SK-N-SH treated with all-trans-retinoic acid at 6 μM for 48 hours (cell line): ENCODE data around the gene MZB1.

Experiments
- ATAC-seq: fragments of 200-7000 bp; cut with Tn5 transposase; 3 replicates; pipeline ENCODE4 v1.9.1; 2020; ENCODE audit warnings: mild to moderate bottlenecking, moderate library complexity
- CREB5 ChIP-seq: fragments of 250-450 bp; sonication (Bioruptor Pico); IDR thresholded peaks from 2 replicates; pipeline ENCODE4 v1.5.1; 2020; ENCODE audit warnings: low read depth, mild to moderate bottlenecking, moderate library complexity
- ESRRG ChIP-seq: fragments of 250-450 bp; sonication (Bioruptor Pico); IDR thresholded peaks from 2 replicates; pipeline ENCODE4 v1.6.1; 2021; ENCODE audit warnings: mild to moderate bottlenecking
- GLIS3 ChIP-seq: fragments of 250-450 bp; sonication (Bioruptor Pico); IDR thresholded peaks from 2 replicates; pipeline ENCODE4 v1.5.0; 2020; ENCODE audit warnings: mild to moderate bottlenecking, moderate library complexity
- ISL1 ChIP-seq: fragments of 250-450 bp; sonication (Bioruptor Pico); IDR thresholded peaks from 2 replicates; pipeline ENCODE4 v2.1.2; 2022; ENCODE audit warnings: mild to moderate bottlenecking, moderate library complexity
- OSR1 ChIP-seq: fragments of 250-450 bp; sonication (Bioruptor Pico); IDR thresholded peaks from 2 replicates; pipeline ENCODE4 v1.8.0; 2022; ENCODE audit warnings: moderate library complexity, mild to moderate bottlenecking, inconsistent platforms
- PPARA ChIP-seq: fragments of 250-450 bp; sonication (Bioruptor Pico); IDR thresholded peaks from 2 replicates; pipeline ENCODE4 v1.5.0; 2020; ENCODE audit warnings: mild to moderate bottlenecking, borderline replicate concordance
- RARB ChIP-seq: fragments of 250-450 bp; sonication (Bioruptor Pico); IDR thresholded peaks from 2 replicates; pipeline ENCODE4 v1.8.0; 2021; ENCODE audit warnings: mild to moderate bottlenecking, moderate library complexity
- SNAI2 ChIP-seq: fragments of 250-450 bp; sonication (Bioruptor Pico); IDR thresholded peaks from 2 replicates; pipeline ENCODE4 v1.5.0; 2020; ENCODE audit warnings: mild to moderate bottlenecking, moderate library complexity
- TCF4 ChIP-seq: fragments of 250-450 bp; sonication (Bioruptor Pico); IDR thresholded peaks from 2 replicates; pipeline ENCODE4 v1.8.0; 2021; ENCODE audit warnings: mild to moderate bottlenecking, moderate library complexity, borderline replicate concordance
- TOX ChIP-seq: fragments of 250-450 bp; sonication (Bioruptor Pico); IDR thresholded peaks from 2 replicates; pipeline ENCODE4 v1.8.0; 2021; ENCODE audit warnings: mild to moderate bottlenecking, moderate library complexity, borderline replicate concordance
- ZC3H10 ChIP-seq: fragments of 250-450 bp; sonication (Bioruptor Pico); IDR thresholded peaks from 2 replicates; pipeline ENCODE4 v1.5.1; 2021; ENCODE audit warnings: mild to moderate bottlenecking, moderate library complexity
- ZFP3 ChIP-seq: fragments of 250-450 bp; sonication (Bioruptor Pico); IDR thresholded peaks from 2 replicates; pipeline ENCODE4 v1.5.0; 2020; ENCODE audit warnings: mild to moderate bottlenecking, moderate library complexity
- ZFP30 ChIP-seq: fragments of 450-650 bp; formaldehyde crosslinking; IDR thresholded peaks from 2 replicates; pipeline ENCODE4 v1.5.0; 2022; ENCODE audit warnings: mild to moderate bottlenecking, moderate library complexity
- ZNF565 ChIP-seq: fragments of 450-650 bp; formaldehyde crosslinking; conservative IDR thresholded peaks from 2 replicates; pipeline ENCODE4 v1.5.0; 2020; ENCODE audit warnings: low read depth, mild to moderate bottlenecking, moderate library complexity
- ZNF8 ChIP-seq: fragments of 450-650 bp; formaldehyde crosslinking; IDR thresholded peaks from 2 replicates; pipeline ENCODE4 v1.5.0; 2020; ENCODE audit warnings: mild to moderate bottlenecking, moderate library complexity
- TF ChIP-seq, protein P1 (sequence below): fragments of 250-450 bp; sonication (Bioruptor Pico); IDR thresholded peaks from 2 replicates; pipeline ENCODE4 v1.5.0; 2020; ENCODE audit warnings: mild to moderate bottlenecking, moderate library complexity
- TF ChIP-seq, protein P2 (sequence below): fragments of 250-450 bp; sonication (Bioruptor Pico); IDR thresholded peaks from 2 replicates; pipeline ENCODE4 v1.5.1; 2021; ENCODE audit warnings: mild to moderate bottlenecking, moderate library complexity

MZB1 gene

GRCh38 chr5:139402561-139403158, 12.9 kb upstream of the MZB1 start (continued):
- TF ChIP-seq GLIS3 (CRISPR knock-in tag) (no peak), SNAI2 (CRISPR knock-in tag) (no peak), OSR1 (CRISPR knock-in tag) (no peak), ZNF565 (CRISPR knock-in tag) (no peak), TCF4 (CRISPR knock-in tag) (no peak), ZC3H10 (no peak), ISL1 (CRISPR knock-in tag) (no peak), ESRRG (no peak), CREB5 (CRISPR knock-in tag) (no peak)

DNA sequence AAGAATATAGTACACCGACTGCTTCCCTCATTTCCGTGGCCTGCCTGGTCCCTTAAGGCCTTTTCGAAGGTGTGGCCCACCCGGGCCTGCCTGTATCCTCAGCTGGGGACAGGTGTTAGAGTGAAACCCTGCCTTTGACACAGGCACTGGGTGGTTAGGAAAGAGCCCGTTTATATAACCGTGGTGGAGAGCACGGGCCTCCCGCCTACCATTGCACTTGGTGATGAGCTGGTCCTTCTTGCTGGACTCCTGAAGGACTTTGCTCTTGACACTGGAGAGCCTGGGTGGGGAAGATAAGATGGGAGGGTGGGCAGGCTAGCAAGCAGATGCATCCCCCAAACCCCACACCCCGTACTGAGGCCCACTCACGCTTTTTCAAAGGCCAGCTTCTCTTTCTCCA, 11.8 kb upstream of the MZB1 start:
- no peak for TF ChIP-seq TOX
- TF ChIP-seq ZNF565 (CRISPR knock-in tag): no peak
- no peak for ATAC-seq

DNA sequence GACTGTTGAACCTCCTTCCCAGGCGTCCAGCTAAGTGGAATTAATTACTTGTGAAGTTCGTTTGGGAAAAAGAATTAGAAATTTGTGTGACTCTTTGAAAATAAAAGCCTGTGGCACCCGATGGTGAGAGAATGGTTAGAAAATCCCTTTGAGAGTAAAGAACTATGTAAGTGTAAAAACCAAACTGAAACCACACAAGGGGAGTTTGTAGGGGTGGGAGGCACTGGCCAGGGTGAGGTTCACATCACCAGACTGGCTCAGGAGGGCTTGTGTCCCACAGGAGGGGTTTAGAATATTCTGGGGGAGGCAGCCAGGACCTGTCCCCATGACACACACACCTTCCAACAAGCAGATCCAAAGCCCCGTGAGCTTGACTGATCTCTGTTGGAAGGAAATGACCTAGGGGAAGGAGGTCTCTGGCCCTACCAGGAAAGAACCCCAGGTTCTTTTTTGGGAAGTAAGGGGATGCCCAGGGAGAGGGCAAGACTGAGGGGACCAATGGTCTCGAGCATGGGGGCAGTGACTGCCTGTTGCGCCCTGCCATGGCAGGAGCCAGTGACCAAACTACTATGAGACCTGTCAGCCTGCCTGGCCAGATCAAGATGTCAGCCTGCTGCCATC, 9.9 kb upstream of the MZB1 start:
- TF ChIP-seq TCF4 (CRISPR knock-in tag) (no peak), ISL1 (CRISPR knock-in tag) (no peak), GLIS3 (CRISPR knock-in tag) (no peak), TOX (no peak), ZFP30 (no peak), RARB (CRISPR knock-in tag) (no peak)
- TF ChIP-seq, protein P1, sequence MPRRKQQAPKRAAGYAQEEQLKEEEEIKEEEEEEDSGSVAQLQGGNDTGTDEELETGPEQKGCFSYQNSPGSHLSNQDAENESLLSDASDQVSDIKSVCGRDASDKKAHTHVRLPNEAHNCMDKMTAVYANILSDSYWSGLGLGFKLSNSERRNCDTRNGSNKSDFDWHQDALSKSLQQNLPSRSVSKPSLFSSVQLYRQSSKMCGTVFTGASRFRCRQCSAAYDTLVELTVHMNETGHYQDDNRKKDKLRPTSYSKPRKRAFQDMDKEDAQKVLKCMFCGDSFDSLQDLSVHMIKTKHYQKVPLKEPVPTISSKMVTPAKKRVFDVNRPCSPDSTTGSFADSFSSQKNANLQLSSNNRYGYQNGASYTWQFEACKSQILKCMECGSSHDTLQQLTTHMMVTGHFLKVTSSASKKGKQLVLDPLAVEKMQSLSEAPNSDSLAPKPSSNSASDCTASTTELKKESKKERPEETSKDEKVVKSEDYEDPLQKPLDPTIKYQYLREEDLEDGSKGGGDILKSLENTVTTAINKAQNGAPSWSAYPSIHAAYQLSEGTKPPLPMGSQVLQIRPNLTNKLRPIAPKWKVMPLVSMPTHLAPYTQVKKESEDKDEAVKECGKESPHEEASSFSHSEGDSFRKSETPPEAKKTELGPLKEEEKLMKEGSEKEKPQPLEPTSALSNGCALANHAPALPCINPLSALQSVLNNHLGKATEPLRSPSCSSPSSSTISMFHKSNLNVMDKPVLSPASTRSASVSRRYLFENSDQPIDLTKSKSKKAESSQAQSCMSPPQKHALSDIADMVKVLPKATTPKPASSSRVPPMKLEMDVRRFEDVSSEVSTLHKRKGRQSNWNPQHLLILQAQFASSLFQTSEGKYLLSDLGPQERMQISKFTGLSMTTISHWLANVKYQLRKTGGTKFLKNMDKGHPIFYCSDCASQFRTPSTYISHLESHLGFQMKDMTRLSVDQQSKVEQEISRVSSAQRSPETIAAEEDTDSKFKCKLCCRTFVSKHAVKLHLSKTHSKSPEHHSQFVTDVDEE (CRISPR knock-in tag): no peak
- ATAC-seq: no peak

DNA sequence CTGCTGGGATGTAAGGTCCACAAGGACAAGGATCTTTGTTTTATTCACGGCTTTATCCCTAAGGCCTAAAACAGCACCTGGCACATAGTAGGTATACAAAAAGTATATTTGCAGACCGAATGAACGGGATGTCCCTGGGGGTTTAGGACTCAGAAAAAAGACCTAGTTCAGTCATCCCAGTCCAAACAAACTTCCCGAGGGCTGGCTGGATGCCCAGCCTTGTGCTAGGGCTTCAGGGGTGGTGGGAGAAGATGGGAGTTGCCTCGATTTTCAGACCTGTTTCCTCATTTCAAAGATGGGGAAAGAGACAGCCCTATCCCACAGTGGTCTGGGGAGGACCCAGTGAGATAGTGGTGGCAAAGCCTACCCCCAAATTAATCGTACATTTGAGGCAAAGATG, 8.2 kb upstream of the MZB1 start:
- TF ChIP-seq ZFP3 (CRISPR knock-in tag): no peak
- no peak for TF ChIP-seq ISL1 (CRISPR knock-in tag)
- no peak for TF ChIP-seq ZNF565 (CRISPR knock-in tag)
- no peak for TF ChIP-seq TOX
- TF ChIP-seq PPARA (CRISPR knock-in tag): no peak
- TF ChIP-seq ZNF8 (CRISPR knock-in tag): no peak
- TF ChIP-seq, protein P2, sequence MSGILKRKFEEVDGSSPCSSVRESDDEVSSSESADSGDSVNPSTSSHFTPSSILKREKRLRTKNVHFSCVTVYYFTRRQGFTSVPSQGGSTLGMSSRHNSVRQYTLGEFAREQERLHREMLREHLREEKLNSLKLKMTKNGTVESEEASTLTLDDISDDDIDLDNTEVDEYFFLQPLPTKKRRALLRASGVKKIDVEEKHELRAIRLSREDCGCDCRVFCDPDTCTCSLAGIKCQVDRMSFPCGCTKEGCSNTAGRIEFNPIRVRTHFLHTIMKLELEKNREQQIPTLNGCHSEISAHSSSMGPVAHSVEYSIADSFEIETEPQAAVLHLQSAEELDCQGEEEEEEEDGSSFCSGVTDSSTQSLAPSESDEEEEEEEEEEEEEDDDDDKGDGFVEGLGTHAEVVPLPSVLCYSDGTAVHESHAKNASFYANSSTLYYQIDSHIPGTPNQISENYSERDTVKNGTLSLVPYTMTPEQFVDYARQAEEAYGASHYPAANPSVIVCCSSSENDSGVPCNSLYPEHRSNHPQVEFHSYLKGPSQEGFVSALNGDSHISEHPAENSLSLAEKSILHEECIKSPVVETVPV (CRISPR knock-in tag): no peak
- no peak for TF ChIP-seq CREB5 (CRISPR knock-in tag)
- TF ChIP-seq RARB (CRISPR knock-in tag): no peak
- TF ChIP-seq, protein P1 (CRISPR knock-in tag): no peak
- no peak for TF ChIP-seq ESRRG
- TF ChIP-seq GLIS3 (CRISPR knock-in tag): no peak
- TF ChIP-seq SNAI2 (CRISPR knock-in tag): no peak
- no peak for TF ChIP-seq OSR1 (CRISPR knock-in tag)
- no peak for ATAC-seq
